ENCODE results near the gene HMX1. TPM values are rescaled to one million over a fixed set of nuclear protein-coding genes. Genes with fewer than 3 reads are reported as not detected.

The HMX1 gene
- total RNA-seq, 1 experiment from 2014 or later = 0.20 TPM

GRCh38 chr4:8835521-8836365 lies 35.9 kb downstream of the HMX1 start:
- peak in 1 of 2 experiments; percentile 14 for DNase-seq

GRCh38 chr4:8834681-8835220 lies 36.9 kb downstream of the HMX1 start:
- no peak for TF ChIP-seq CTCF (IDR thresholded peaks at IDR 0.05; ENCODE audit: insufficient read depth in 1 of 2, low read depth in 1 of 2, low read length in 1 of 2, severe bottlenecking in 1 of 2, unreplicated experiment in 1 of 2)
- Mint-ChIP-seq H3K9me3 (ENCODE audit: unreplicated experiment) (no peaks in the 10 kb centered on the region), H3K27ac (ENCODE audit: unreplicated experiment) (no peak overlapping the region), H3K4me1 (ENCODE audit: low read depth, unreplicated experiment) (no peaks in the 10 kb centered on the region), H3K36me3 (ENCODE audit: insufficient read depth, unreplicated experiment) (no peaks in the 10 kb centered on the region), H3K27me3 (ENCODE audit: insufficient read depth, unreplicated experiment) (peaks cover 6% of the 10 kb centered on the region), H3K4me3 (ENCODE audit: unreplicated experiment) (no peak overlapping the region)
- ChIA-PET CTCF (no interaction called here), POLR2A (no interaction called here)
- Histone ChIP-seq H3K4me1 (no peaks in the 10 kb centered on the region), H3K36me3 (ENCODE audit: control insufficient read depth, insufficient read depth, low read length) (no peaks in the 10 kb centered on the region), H3K4me3 (ENCODE audit: low read depth, low read length) (no peak overlapping the region), H3K9me3 (no peaks in the 10 kb centered on the region), H3K27me3 (replicated peaks; ENCODE audit: control insufficient read depth, insufficient read depth, low read length) (no peaks in the 10 kb centered on the region)
- no TSS peak for BruUV-seq (replicated peaks)
- DNase-seq = peak in 1 of 2 experiments; percentile 14
- intact Hi-C loops (cut with micrococcal nuclease; ENCODE audit: unreplicated experiment) = no loop called here

More at GRCh38 chr4:8835521-8836365, 35.9 kb downstream of the HMX1 start:
- no peaks in the 10 kb centered on the region for H3K4me1 ChIP-seq
- Mint-ChIP-seq H3K9me3 (ENCODE audit: unreplicated experiment) (no peaks in the 10 kb centered on the region), H3K4me1 (ENCODE audit: low read depth, unreplicated experiment) (no peaks in the 10 kb centered on the region), H3K27ac (ENCODE audit: unreplicated experiment) (no peak overlapping the region), H3K27me3 (ENCODE audit: insufficient read depth, unreplicated experiment) (peaks cover 4% of the 10 kb centered on the region), H3K36me3 (ENCODE audit: insufficient read depth, unreplicated experiment) (no peaks in the 10 kb centered on the region), H3K4me3 (ENCODE audit: unreplicated experiment) (no peak overlapping the region)
- no peak overlapping the region for H3K4me3 ChIP-seq (ENCODE audit: low read depth, low read length)
- TF ChIP-seq CTCF (IDR thresholded peaks at IDR 0.05; ENCODE audit: insufficient read depth in 1 of 2, low read depth in 1 of 2, low read length in 1 of 2, severe bottlenecking in 1 of 2, unreplicated experiment in 1 of 2) = no peak
- H3K27me3 ChIP-seq (replicated peaks; ENCODE audit: control insufficient read depth, insufficient read depth, low read length) = no peaks in the 10 kb centered on the region
- no peaks in the 10 kb centered on the region for H3K9me3 ChIP-seq
- CTCF ChIA-PET = no interaction called here
- H3K36me3 ChIP-seq (ENCODE audit: control insufficient read depth, insufficient read depth, low read length) = no peaks in the 10 kb centered on the region
- intact Hi-C loops (cut with micrococcal nuclease; ENCODE audit: unreplicated experiment) = no loop called here
- POLR2A ChIA-PET = no interaction called here
- no TSS peak for BruUV-seq (replicated peaks)

DNA sequence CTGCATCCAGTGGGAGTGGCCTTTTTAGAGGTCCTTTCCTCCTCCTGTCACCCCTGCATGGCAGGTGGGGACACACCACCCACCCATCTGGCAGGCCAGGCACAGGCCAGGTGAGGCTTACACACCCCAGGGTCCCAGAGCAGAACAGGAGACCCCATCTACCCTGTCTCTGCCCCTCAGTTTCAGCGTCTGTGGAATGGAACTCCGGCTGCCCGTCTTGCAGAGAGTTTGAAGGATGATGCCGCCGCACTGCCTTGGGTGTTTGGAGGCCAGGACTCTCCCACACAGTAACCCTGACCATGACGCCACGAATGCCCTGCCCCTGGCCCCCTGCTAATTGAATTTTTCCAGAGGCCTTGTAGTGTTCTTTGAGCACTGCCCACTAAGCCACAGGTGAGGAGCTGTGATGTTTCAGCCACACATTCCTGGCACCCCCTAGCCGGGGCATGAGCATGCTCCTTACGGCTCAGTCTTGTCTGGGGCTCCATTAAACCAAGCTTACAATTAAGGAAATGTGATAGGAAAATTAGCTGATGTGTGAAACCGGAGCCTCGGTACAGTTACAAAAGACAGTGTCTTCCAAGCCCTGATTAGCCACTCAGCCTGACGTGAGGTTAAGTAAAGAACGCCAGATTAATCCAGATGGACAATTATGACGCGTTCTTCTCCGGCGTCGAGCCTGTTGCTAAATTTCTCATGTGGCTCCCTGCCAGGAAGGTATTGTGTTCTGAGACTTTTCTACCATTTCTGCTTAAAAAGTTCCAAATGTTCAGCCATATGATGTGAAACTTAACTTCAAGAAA lies 39.3 kb downstream of the HMX1 start:
- ChIA-PET POLR2A (no interaction called here), CTCF (no interaction called here)
- no peak for DNase-seq
- Mint-ChIP-seq H3K36me3 (ENCODE audit: insufficient read depth, unreplicated experiment) (no peaks in the 10 kb centered on the region), H3K4me3 (ENCODE audit: unreplicated experiment) (no peak overlapping the region), H3K27me3 (ENCODE audit: insufficient read depth, unreplicated experiment) (peaks cover 14% of the 10 kb centered on the region), H3K9me3 (ENCODE audit: unreplicated experiment) (peaks cover 10% of the 10 kb centered on the region), H3K27ac (ENCODE audit: unreplicated experiment) (no peak overlapping the region), H3K4me1 (ENCODE audit: low read depth, unreplicated experiment) (no peaks in the 10 kb centered on the region)
- intact Hi-C loops (cut with micrococcal nuclease; ENCODE audit: unreplicated experiment) = no loop called here
- H3K36me3 ChIP-seq (ENCODE audit: control insufficient read depth, insufficient read depth, low read length) = no peaks in the 10 kb centered on the region
- H3K27me3 ChIP-seq (replicated peaks; ENCODE audit: control insufficient read depth, insufficient read depth, low read length) = no peaks in the 10 kb centered on the region
- no peak for TF ChIP-seq CTCF (IDR thresholded peaks at IDR 0.05; ENCODE audit: insufficient read depth in 1 of 2, low read depth in 1 of 2, low read length in 1 of 2, severe bottlenecking in 1 of 2, unreplicated experiment in 1 of 2)
- BruUV-seq (replicated peaks) = no TSS peak
- no peaks in the 10 kb centered on the region for H3K9me3 ChIP-seq
- H3K4me3 ChIP-seq (ENCODE audit: low read depth, low read length) = no peak overlapping the region
- no peaks in the 10 kb centered on the region for H3K4me1 ChIP-seq

Data from Caco-2 (cell line).